SK-N-SH treated with all-trans-retinoic acid at 6 μM for 48 hours (cell line): ENCODE results near the gene PRPF38B.

ENCODE experiments used
- ATAC-seq: fragments of 200-7000 bp; cut with Tn5 transposase; 3 replicates; pipeline ENCODE4 v1.9.1; 2020; ENCODE audit warnings: mild to moderate bottlenecking, moderate library complexity
- ARNTL ChIP-seq: fragments of 450-650 bp; formaldehyde crosslinking; IDR thresholded peaks from 2 replicates; pipeline ENCODE4 v1.5.0; 2020; ENCODE audit warnings: low read depth, mild to moderate bottlenecking, moderate library complexity, borderline replicate concordance
- BACH2 ChIP-seq: fragments of 250-450 bp; sonication (Bioruptor Pico); IDR thresholded peaks from 2 replicates; pipeline ENCODE4 v1.9.0; 2021; ENCODE audit warnings: mild to moderate bottlenecking, borderline replicate concordance
- CREB5 ChIP-seq: fragments of 250-450 bp; sonication (Bioruptor Pico); IDR thresholded peaks from 2 replicates; pipeline ENCODE4 v1.5.1; 2020; ENCODE audit warnings: low read depth, mild to moderate bottlenecking, moderate library complexity
- CSDC2 ChIP-seq: fragments of 250-450 bp; sonication (Bioruptor Pico); IDR thresholded peaks from 2 replicates; pipeline ENCODE4 v1.5.0; 2020; ENCODE audit warnings: mild to moderate bottlenecking, moderate library complexity
- CSRNP3 ChIP-seq: fragments of 250-450 bp; sonication (Bioruptor Pico); IDR thresholded peaks from 2 replicates; pipeline ENCODE4 v1.5.1; 2021; ENCODE audit warnings: mild to moderate bottlenecking, moderate library complexity
- ESRRG ChIP-seq: fragments of 250-450 bp; sonication (Bioruptor Pico); IDR thresholded peaks from 2 replicates; pipeline ENCODE4 v1.6.1; 2021; ENCODE audit warnings: mild to moderate bottlenecking
- GLIS3 ChIP-seq: fragments of 250-450 bp; sonication (Bioruptor Pico); IDR thresholded peaks from 2 replicates; pipeline ENCODE4 v1.5.0; 2020; ENCODE audit warnings: mild to moderate bottlenecking, moderate library complexity
- ISL1 ChIP-seq: fragments of 250-450 bp; sonication (Bioruptor Pico); IDR thresholded peaks from 2 replicates; pipeline ENCODE4 v2.1.2; 2022; ENCODE audit warnings: mild to moderate bottlenecking, moderate library complexity
- OSR1 ChIP-seq: fragments of 250-450 bp; sonication (Bioruptor Pico); IDR thresholded peaks from 2 replicates; pipeline ENCODE4 v1.8.0; 2022; ENCODE audit warnings: moderate library complexity, mild to moderate bottlenecking, inconsistent platforms
- RARB ChIP-seq: fragments of 250-450 bp; sonication (Bioruptor Pico); IDR thresholded peaks from 2 replicates; pipeline ENCODE4 v1.8.0; 2021; ENCODE audit warnings: mild to moderate bottlenecking, moderate library complexity
- SNAI2 ChIP-seq: fragments of 250-450 bp; sonication (Bioruptor Pico); IDR thresholded peaks from 2 replicates; pipeline ENCODE4 v1.5.0; 2020; ENCODE audit warnings: mild to moderate bottlenecking, moderate library complexity
- TCF4 ChIP-seq: fragments of 250-450 bp; sonication (Bioruptor Pico); IDR thresholded peaks from 2 replicates; pipeline ENCODE4 v1.8.0; 2021; ENCODE audit warnings: mild to moderate bottlenecking, moderate library complexity, borderline replicate concordance
- ZC3H10 ChIP-seq: fragments of 250-450 bp; sonication (Bioruptor Pico); IDR thresholded peaks from 2 replicates; pipeline ENCODE4 v1.5.1; 2021; ENCODE audit warnings: mild to moderate bottlenecking, moderate library complexity
- ZFP3 ChIP-seq: fragments of 250-450 bp; sonication (Bioruptor Pico); IDR thresholded peaks from 2 replicates; pipeline ENCODE4 v1.5.0; 2020; ENCODE audit warnings: mild to moderate bottlenecking, moderate library complexity
- ZFP30 ChIP-seq: fragments of 450-650 bp; formaldehyde crosslinking; IDR thresholded peaks from 2 replicates; pipeline ENCODE4 v1.5.0; 2022; ENCODE audit warnings: mild to moderate bottlenecking, moderate library complexity
- ZNF565 ChIP-seq: fragments of 450-650 bp; formaldehyde crosslinking; conservative IDR thresholded peaks from 2 replicates; pipeline ENCODE4 v1.5.0; 2020; ENCODE audit warnings: low read depth, mild to moderate bottlenecking, moderate library complexity
- ZNF70 ChIP-seq: fragments of 450-650 bp; formaldehyde crosslinking; IDR thresholded peaks from 2 replicates; pipeline ENCODE4 v1.5.0; 2020; ENCODE audit warnings: mild to moderate bottlenecking, moderate library complexity
- ZNF8 ChIP-seq: fragments of 450-650 bp; formaldehyde crosslinking; IDR thresholded peaks from 2 replicates; pipeline ENCODE4 v1.5.0; 2020; ENCODE audit warnings: mild to moderate bottlenecking, moderate library complexity
- TF ChIP-seq, protein P1 (sequence below): fragments of 250-450 bp; sonication (Bioruptor Pico); IDR thresholded peaks from 2 replicates; pipeline ENCODE4 v1.5.0; 2020; ENCODE audit warnings: mild to moderate bottlenecking, moderate library complexity
- TF ChIP-seq, protein P2 (sequence below): fragments of 250-450 bp; sonication (Bioruptor Pico); IDR thresholded peaks from 2 replicates; pipeline ENCODE4 v1.8.0; 2021; ENCODE audit warnings: low read depth, mild to moderate bottlenecking, moderate library complexity, borderline replicate concordance
- TF ChIP-seq, protein P3 (sequence below): fragments of 250-450 bp; sonication (Bioruptor Pico); IDR thresholded peaks from 2 replicates; pipeline ENCODE4 v1.8.0; 2020; ENCODE audit warnings: mild to moderate bottlenecking, moderate library complexity, borderline replicate concordance

PRPF38B gene

DNA sequence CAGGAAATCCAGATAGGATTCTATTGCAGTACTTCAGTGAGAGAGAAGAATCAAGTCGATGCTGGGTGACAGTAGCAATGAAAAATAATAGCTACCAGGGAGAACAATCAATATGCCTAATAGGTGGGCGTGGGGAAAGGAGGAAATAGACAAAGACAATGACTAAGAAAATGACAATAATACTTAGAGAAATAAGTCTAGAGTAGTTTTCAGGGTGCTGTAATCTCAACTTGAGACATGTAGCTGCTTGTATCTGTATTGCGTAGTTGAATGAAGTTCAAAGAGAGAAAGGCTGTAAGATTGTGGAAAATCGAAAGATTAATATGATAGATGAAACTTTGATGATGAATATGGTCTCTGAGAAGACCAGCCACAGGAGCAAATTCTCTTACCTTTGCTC lies 57.0 kb downstream of the PRPF38B start:
- ATAC-seq, result no peak
- no peak for TF ChIP-seq SNAI2 (CRISPR knock-in tag)
- no peak for TF ChIP-seq CSRNP3 (CRISPR knock-in tag)
- TF ChIP-seq ESRRG (CRISPR knock-in tag), result no peak
- no peak for TF ChIP-seq ARNTL (CRISPR knock-in tag)
- no peak for TF ChIP-seq ZC3H10 (CRISPR knock-in tag)
- TF ChIP-seq ISL1 (CRISPR knock-in tag), result no peak
- no peak for TF ChIP-seq RARB (CRISPR knock-in tag)
- TF ChIP-seq, protein P1, sequence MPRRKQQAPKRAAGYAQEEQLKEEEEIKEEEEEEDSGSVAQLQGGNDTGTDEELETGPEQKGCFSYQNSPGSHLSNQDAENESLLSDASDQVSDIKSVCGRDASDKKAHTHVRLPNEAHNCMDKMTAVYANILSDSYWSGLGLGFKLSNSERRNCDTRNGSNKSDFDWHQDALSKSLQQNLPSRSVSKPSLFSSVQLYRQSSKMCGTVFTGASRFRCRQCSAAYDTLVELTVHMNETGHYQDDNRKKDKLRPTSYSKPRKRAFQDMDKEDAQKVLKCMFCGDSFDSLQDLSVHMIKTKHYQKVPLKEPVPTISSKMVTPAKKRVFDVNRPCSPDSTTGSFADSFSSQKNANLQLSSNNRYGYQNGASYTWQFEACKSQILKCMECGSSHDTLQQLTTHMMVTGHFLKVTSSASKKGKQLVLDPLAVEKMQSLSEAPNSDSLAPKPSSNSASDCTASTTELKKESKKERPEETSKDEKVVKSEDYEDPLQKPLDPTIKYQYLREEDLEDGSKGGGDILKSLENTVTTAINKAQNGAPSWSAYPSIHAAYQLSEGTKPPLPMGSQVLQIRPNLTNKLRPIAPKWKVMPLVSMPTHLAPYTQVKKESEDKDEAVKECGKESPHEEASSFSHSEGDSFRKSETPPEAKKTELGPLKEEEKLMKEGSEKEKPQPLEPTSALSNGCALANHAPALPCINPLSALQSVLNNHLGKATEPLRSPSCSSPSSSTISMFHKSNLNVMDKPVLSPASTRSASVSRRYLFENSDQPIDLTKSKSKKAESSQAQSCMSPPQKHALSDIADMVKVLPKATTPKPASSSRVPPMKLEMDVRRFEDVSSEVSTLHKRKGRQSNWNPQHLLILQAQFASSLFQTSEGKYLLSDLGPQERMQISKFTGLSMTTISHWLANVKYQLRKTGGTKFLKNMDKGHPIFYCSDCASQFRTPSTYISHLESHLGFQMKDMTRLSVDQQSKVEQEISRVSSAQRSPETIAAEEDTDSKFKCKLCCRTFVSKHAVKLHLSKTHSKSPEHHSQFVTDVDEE, result no peak
- TF ChIP-seq ZFP30, result no peak
- no peak for TF ChIP-seq BACH2 (CRISPR knock-in tag)
- no peak for TF ChIP-seq OSR1
- TF ChIP-seq ZNF565 (CRISPR knock-in tag), result no peak
- TF ChIP-seq ZFP3, result no peak
- TF ChIP-seq, protein P2, sequence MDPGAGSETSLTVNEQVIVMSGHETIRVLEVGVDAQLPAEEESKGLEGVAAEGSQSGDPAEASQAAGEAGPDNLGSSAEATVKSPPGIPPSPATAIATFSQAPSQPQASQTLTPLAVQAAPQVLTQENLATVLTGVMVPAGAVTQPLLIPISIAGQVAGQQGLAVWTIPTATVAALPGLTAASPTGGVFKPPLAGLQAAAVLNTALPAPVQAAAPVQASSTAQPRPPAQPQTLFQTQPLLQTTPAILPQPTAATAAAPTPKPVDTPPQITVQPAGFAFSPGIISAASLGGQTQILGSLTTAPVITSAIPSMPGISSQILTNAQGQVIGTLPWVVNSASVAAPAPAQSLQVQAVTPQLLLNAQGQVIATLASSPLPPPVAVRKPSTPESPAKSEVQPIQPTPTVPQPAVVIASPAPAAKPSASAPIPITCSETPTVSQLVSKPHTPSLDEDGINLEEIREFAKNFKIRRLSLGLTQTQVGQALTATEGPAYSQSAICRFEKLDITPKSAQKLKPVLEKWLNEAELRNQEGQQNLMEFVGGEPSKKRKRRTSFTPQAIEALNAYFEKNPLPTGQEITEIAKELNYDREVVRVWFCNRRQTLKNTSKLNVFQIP, result no peak

- ATAC-seq, result no peak
- TF ChIP-seq GLIS3 (no peak), BACH2 (CRISPR knock-in tag) (no peak), CREB5 (CRISPR knock-in tag) (no peak), TCF4 (CRISPR knock-in tag) (no peak), OSR1 (no peak), ZNF8 (CRISPR knock-in tag) (no peak), CSDC2 (CRISPR knock-in tag) (no peak), RARB (CRISPR knock-in tag) (no peak), ZFP30 (no peak), ZC3H10 (CRISPR knock-in tag) (no peak), CSRNP3 (CRISPR knock-in tag) (no peak), ARNTL (CRISPR knock-in tag) (no peak), ZNF565 (CRISPR knock-in tag) (no peak), ZNF70 (no peak), ESRRG (CRISPR knock-in tag) (no peak)
- TF ChIP-seq, protein P3, sequence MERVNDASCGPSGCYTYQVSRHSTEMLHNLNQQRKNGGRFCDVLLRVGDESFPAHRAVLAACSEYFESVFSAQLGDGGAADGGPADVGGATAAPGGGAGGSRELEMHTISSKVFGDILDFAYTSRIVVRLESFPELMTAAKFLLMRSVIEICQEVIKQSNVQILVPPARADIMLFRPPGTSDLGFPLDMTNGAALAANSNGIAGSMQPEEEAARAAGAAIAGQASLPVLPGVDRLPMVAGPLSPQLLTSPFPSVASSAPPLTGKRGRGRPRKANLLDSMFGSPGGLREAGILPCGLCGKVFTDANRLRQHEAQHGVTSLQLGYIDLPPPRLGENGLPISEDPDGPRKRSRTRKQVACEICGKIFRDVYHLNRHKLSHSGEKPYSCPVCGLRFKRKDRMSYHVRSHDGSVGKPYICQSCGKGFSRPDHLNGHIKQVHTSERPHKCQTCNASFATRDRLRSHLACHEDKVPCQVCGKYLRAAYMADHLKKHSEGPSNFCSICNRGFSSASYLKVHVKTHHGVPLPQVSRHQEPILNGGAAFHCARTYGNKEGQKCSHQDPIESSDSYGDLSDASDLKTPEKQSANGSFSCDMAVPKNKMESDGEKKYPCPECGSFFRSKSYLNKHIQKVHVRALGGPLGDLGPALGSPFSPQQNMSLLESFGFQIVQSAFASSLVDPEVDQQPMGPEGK (CRISPR knock-in tag), result no peak
- TF ChIP-seq, protein P2, result no peak
- TF ChIP-seq, all 23 proteins: peak for 0
Measured at GRCh38 chr1:108750476-108751181, 58.5 kb downstream of the PRPF38B start.
